ENCODE results near the gene AP1B1. TPM values are rescaled to one million over a fixed set of nuclear protein-coding genes. Genes with fewer than 3 reads are reported as not detected.

Gene AP1B1
- total and polyA plus RNA-seq, 2 of the 13 experiments (the other 11 are each of a cell fraction or from before 2014, with no cell fraction given) = 26.6 to 29.7 TPM

GRCh38 chr22:29435236-29436136 is 47.1 kb upstream of the AP1B1 start (continued):
- TF ChIP-seq, protein P1, sequence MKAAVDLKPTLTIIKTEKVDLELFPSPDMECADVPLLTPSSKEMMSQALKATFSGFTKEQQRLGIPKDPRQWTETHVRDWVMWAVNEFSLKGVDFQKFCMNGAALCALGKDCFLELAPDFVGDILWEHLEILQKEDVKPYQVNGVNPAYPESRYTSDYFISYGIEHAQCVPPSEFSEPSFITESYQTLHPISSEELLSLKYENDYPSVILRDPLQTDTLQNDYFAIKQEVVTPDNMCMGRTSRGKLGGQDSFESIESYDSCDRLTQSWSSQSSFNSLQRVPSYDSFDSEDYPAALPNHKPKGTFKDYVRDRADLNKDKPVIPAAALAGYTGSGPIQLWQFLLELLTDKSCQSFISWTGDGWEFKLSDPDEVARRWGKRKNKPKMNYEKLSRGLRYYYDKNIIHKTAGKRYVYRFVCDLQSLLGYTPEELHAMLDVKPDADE (CRISPR knock-in tag; IDR thresholded peaks at IDR 0.05) = no peak
- no peak for TF ChIP-seq ISL2 (CRISPR knock-in tag; IDR thresholded peaks at IDR 0.05)

- no peak for TF ChIP-seq ZNF720 (CRISPR knock-in tag; IDR thresholded peaks at IDR 0.05)
- TF ChIP-seq CREB1 (IDR thresholded peaks at IDR 0.05) = peak; percentile 91
- TF ChIP-seq CREB1 (CRISPR knock-in tag; IDR thresholded peaks at IDR 0.05) = no peak
- TF ChIP-seq NFE2 (CRISPR knock-in tag; IDR thresholded peaks at IDR 0.05) = no peak
- TF ChIP-seq ATF7 (IDR thresholded peaks at IDR 0.05) = peak; percentile 89
- no peak for TF ChIP-seq ATF7 (CRISPR knock-in tag; IDR thresholded peaks at IDR 0.05)
- no peak for TF ChIP-seq BCL6 (CRISPR knock-in tag; IDR thresholded peaks at IDR 0.05)
- no peak for TF ChIP-seq ZNF564 (CRISPR knock-in tag; IDR thresholded peaks at IDR 0.05)
- POLR2A ChIA-PET = no interaction called here
- DNase-seq (ENCODE audit: low spot score) (no peak), ATAC-seq (no peak), FAIRE-seq (no peak)
- 3% methylated on average over 7 of the region's 7 CpGs for WGBS (ENCODE audit: low lambda C conversion rate)
- H3K9ac ChIP-seq (ENCODE audit: insufficient read depth, low read depth, low read length) = no peak overlapping the region
- H3K79me2 ChIP-seq (ENCODE audit: insufficient read depth, low read length) = no peaks in the 10 kb centered on the region
- H3K27me3 ChIP-seq (ENCODE audit: control insufficient read depth in 1 of 2, insufficient read depth in 2 of 2, low read length in 2 of 2) = peaks cover 0 to 30% of the 10 kb centered on the region in 2 experiments; a peak in 4 of 5 replicates
- intact Hi-C loops (cut with micrococcal nuclease; ENCODE audit: unreplicated experiment) (no loop called here), in situ Hi-C loops (cut with HindIII; ENCODE audit: extremely low pct_ligation_motif_present, low pct_unique_long_range_greater_than_20kb) (no loop called here)
- no peaks in the 10 kb centered on the region for H3K9me3 ChIP-seq (ENCODE audit: low read length)
- no peak overlapping the region for H3K4me3 ChIP-seq (replicated peaks in 1 of 3; ENCODE audit: insufficient read depth in 1 of 3, low read depth in 2 of 3, low read length in 3 of 3)
- no peaks in the 10 kb centered on the region for H3K4me1 ChIP-seq (ENCODE audit: insufficient read depth, low read length)
- no peak overlapping the region for H3K4me2 ChIP-seq (ENCODE audit: low read depth, low read length)
- BruUV-seq (replicated peaks) = no TSS peak
- H3K27ac ChIP-seq (ENCODE audit: extremely low read length, insufficient read depth, low read length) = no peak overlapping the region
- CTCF ChIA-PET (ENCODE audit: low intra/inter-chr PET ratio, low total read pairs) = no interaction called here
- no peak overlapping the region for H2AFZ ChIP-seq (ENCODE audit: low read length)
- no peaks in the 10 kb centered on the region for H3K36me3 ChIP-seq (replicated peaks in 1 of 2; ENCODE audit: control insufficient read depth in 1 of 2, insufficient read depth in 2 of 2, low read length in 2 of 2)
- H4K20me1 ChIP-seq (ENCODE audit: insufficient read depth, low read length) = no peaks in the 10 kb centered on the region
Observed at GRCh38 chr22:29434288-29434687, 45.9 kb upstream of the AP1B1 start.

Data from HepG2 (cell line).